Smooth muscle cell (in vitro differentiated cells): ENCODE results near the gene MTREX. TPM values are rescaled to one million over a fixed set of nuclear protein-coding genes. Genes with fewer than 3 reads are reported as not detected.

Experiments
- DNase-seq: peaks from one replicate; lab custom pipeline; 2025; ENCODE audit not compliant: unreplicated experiment; lab: John Stamatoyannopoulos, UW
- H2AFZ ChIP-seq: fragments of 200-600 bp; sonication (generic); 2 replicates; pipeline ENCODE4 v1.6.0; 2016; ENCODE audit warnings: antibody characterized with exemption, low read depth, mild to moderate bottlenecking
- H3F3A ChIP-seq: fragments of 200-600 bp; sonication (generic); 2 replicates; pipeline ENCODE4 v1.6.0; 2017; ENCODE audit warnings: antibody characterized with exemption, low read depth
- H3K27ac ChIP-seq: fragments of 200-600 bp; sonication (generic); 2 replicates; pipeline ENCODE4 v1.5.1; 2016; ENCODE audit warnings: low read depth, mild to moderate bottlenecking
- H3K27me3 ChIP-seq: fragments of 200-600 bp; sonication (generic); 2 replicates; pipeline ENCODE4 v1.6.1; 2016; ENCODE audit warnings: low read depth, mild to moderate bottlenecking
- H3K36me3 ChIP-seq: fragments of 200-600 bp; sonication (generic); 2 replicates; pipeline ENCODE4 v1.5.1; 2016; ENCODE audit warnings: low read depth
- H3K4me1 ChIP-seq: fragments of 200-600 bp; sonication (generic); 2 replicates; pipeline ENCODE4 v1.5.1; 2016; ENCODE audit warnings: low read depth
- H3K4me2 ChIP-seq: fragments of 200-600 bp; sonication (generic); 2 replicates; pipeline ENCODE4 v1.6.0; 2016; ENCODE audit warnings: mild to moderate bottlenecking
- H3K4me3 ChIP-seq: fragments of 200-600 bp; sonication (generic); 2 replicates; pipeline ENCODE4 v1.5.1; 2016; ENCODE audit warnings: mild to moderate bottlenecking
- H3K79me2 ChIP-seq: fragments of 200-600 bp; sonication (generic); 2 replicates; pipeline ENCODE4 v1.6.0; 2016; ENCODE audit warnings: low read depth, mild to moderate bottlenecking
- H3K9ac ChIP-seq: fragments of 200-600 bp; sonication (generic); 2 replicates; pipeline ENCODE4 v1.6.0; 2016; ENCODE audit warnings: low read depth
- H3K9me3 ChIP-seq: fragments of 200-600 bp; sonication (generic); replicated peaks from 2 replicates; pipeline ENCODE4 v1.5.1; 2016; ENCODE audit warnings: low read depth
- H4K20me1 ChIP-seq: fragments of 200-600 bp; sonication (generic); 2 replicates; pipeline ENCODE4 v1.6.0; 2016; ENCODE audit warnings: low read depth
- WGBS: methylation state at CpG from one replicate; pipeline ENCODE4 v1.1.7; 2016; ENCODE audit warnings: low lambda C conversion rate; 5-methylcytosine and 5-hydroxymethylcytosine counted together
- polyA plus RNA-seq: library from polyadenylated mRNA; unstranded; fragments of >200 nt; fragmentation: Nextera tagmentation; extraction: Ambion mirVana; gene quantifications from 2 replicates; pipeline ENCODE4 v1.2.1, GENCODE V29; 2016
- total RNA-seq: library from RNA; depleted of rRNA; stranded (reverse); fragments of >200 nt; gene quantifications from 2 replicates; pipeline ENCODE4 v1.2.3, GENCODE V29; 2014
- TF ChIP-seq, protein P1 (sequence below): fragments of 200-600 bp; sonication (generic); IDR thresholded peaks from 2 replicates; pipeline ENCODE4 v1.5.1; 2017; ENCODE audit warnings: borderline replicate concordance, mild to moderate bottlenecking, antibody characterized with exemption; ENCODE audit not compliant: insufficient read depth, poor library complexity, severe bottlenecking

The MTREX gene
- total and polyA plus RNA-seq, 2 experiments from 2014 or later = 20.7 to 93.9 TPM

DNA sequence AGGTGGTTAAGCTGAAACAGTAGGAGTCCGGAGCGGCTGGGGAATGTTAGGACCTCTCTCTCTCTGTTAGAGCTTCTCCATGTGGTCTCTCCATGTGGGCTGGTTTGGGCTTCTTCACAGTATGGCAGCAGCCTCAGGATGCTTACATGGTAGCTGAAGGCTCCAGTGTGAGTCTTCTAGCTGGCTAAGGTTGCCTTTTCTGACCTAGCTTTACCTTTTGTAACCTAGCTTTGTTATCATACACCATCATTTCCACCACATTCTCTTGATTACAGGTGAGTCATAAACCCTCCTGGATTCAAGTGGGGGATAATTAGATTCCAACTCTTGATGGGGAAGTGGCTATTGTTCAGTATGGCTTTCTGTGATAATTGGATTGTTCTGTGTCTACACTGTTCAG lies 98.5 kb downstream of the MTREX start:
- Histone ChIP-seq H3K4me3 (no peak overlapping the region), H3F3A (no peaks in the 10 kb centered on the region), H3K79me2 (no peaks in the 10 kb centered on the region), H3K27me3 (no peaks in the 10 kb centered on the region), H2AFZ (no peak overlapping the region), H3K9ac (no peak overlapping the region), H3K4me2 (no peak overlapping the region), H3K36me3 (peaks cover 27% of the 10 kb centered on the region), H3K27ac (no peak overlapping the region), H3K4me1 (no peaks in the 10 kb centered on the region), H3K9me3 (no peaks in the 10 kb centered on the region), H4K20me1 (no peaks in the 10 kb centered on the region)
- 91% methylated on average over 2 of the region's 2 CpGs for WGBS
- no peak for DNase-seq
- TF ChIP-seq, protein P1, sequence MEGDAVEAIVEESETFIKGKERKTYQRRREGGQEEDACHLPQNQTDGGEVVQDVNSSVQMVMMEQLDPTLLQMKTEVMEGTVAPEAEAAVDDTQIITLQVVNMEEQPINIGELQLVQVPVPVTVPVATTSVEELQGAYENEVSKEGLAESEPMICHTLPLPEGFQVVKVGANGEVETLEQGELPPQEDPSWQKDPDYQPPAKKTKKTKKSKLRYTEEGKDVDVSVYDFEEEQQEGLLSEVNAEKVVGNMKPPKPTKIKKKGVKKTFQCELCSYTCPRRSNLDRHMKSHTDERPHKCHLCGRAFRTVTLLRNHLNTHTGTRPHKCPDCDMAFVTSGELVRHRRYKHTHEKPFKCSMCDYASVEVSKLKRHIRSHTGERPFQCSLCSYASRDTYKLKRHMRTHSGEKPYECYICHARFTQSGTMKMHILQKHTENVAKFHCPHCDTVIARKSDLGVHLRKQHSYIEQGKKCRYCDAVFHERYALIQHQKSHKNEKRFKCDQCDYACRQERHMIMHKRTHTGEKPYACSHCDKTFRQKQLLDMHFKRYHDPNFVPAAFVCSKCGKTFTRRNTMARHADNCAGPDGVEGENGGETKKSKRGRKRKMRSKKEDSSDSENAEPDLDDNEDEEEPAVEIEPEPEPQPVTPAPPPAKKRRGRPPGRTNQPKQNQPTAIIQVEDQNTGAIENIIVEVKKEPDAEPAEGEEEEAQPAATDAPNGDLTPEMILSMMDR = no peak

DNA sequence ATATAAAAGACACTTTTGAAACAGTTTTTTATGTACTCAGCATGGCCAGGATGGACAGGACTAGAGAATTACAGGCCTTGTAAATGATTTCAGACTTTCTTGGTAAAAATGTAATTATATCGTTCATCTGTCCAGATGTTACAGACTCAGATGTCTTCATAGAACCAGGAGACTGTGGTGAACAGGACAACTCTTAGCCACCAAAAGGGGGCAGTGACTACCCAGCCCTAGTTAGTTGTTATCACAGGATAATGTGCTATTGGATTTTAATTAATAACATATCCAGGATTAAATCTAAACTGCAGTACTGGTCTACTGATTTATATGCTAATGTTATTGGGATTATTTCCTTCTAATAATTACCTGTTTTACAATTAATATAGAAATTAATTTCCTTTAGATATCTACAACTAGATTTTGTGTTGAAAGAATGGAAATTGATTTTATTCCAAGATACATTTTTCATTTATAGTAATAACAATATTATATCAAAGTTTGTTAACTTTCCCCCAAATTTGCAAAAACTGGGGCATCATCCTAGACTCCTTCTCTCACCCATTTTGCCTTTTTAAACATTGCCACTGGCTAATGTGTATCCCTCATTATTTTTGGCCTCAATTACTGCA lies 99.4 kb downstream of the MTREX start:
- 84% methylated on average over 1 of the region's 1 CpG for WGBS
- DNase-seq = no peak
- H3K9ac ChIP-seq = no peak overlapping the region
- H3K4me3 ChIP-seq = no peak overlapping the region
- no peaks in the 10 kb centered on the region for H3K79me2 ChIP-seq
- no peak overlapping the region for H2AFZ ChIP-seq
- H4K20me1 ChIP-seq = no peaks in the 10 kb centered on the region
- H3F3A ChIP-seq = no peaks in the 10 kb centered on the region
- TF ChIP-seq, protein P1 = peak; percentile 61
- no peaks in the 10 kb centered on the region for H3K27me3 ChIP-seq
- H3K36me3 ChIP-seq = peaks cover 32% of the 10 kb centered on the region
- no peak overlapping the region for H3K27ac ChIP-seq
- H3K4me1 ChIP-seq = no peaks in the 10 kb centered on the region
- no peaks in the 10 kb centered on the region for H3K9me3 ChIP-seq
- no peak overlapping the region for H3K4me2 ChIP-seq

DNA sequence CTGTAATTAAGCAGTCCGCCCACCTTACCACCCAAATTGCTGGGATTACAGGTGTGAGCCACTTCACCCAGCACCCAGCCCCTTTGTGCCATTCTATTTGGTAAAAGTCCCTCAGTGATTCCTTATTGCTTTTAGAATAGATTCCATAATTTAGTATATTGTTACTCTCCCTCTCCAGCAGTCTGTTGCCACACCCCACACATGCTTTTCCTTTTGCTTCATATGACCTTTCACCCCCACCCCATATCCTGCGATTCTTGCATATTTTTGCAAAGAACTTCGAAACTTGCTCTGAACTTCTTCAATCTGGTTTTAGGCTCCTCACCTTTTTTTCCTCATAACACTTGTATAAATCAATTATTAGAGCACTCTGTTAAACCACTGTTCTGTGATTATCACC lies 100.2 kb downstream of the MTREX start:
- WGBS = 97% methylated on average over 3 of the region's 3 CpGs
- Histone ChIP-seq H3K4me1 (no peaks in the 10 kb centered on the region), H3K27me3 (no peaks in the 10 kb centered on the region), H3K9me3 (no peaks in the 10 kb centered on the region), H3F3A (no peaks in the 10 kb centered on the region), H3K79me2 (no peaks in the 10 kb centered on the region), H3K36me3 (peaks cover 29% of the 10 kb centered on the region), H3K9ac (no peak overlapping the region), H3K4me3 (no peak overlapping the region), H4K20me1 (no peaks in the 10 kb centered on the region), H2AFZ (no peak overlapping the region), H3K27ac (no peak overlapping the region), H3K4me2 (no peak overlapping the region)
- DNase-seq = no peak
- TF ChIP-seq, protein P1 = no peak

GRCh38 chr5:55409775-55410174 lies 102.0 kb downstream of the MTREX start:
- H3K4me1 ChIP-seq = no peaks in the 10 kb centered on the region
- no peak overlapping the region for H2AFZ ChIP-seq
- no peaks in the 10 kb centered on the region for H3K27me3 ChIP-seq
- H3K4me2 ChIP-seq = no peak overlapping the region
- no peak for DNase-seq
- H3K27ac ChIP-seq = no peak overlapping the region
- TF ChIP-seq, protein P1 = no peak
- WGBS = 100% methylated on average over 1 of the region's 1 CpG
- H3K4me3 ChIP-seq = no peak overlapping the region
- no peak overlapping the region for H3K9ac ChIP-seq
- H4K20me1 ChIP-seq = no peaks in the 10 kb centered on the region
- no peaks in the 10 kb centered on the region for H3F3A ChIP-seq
- H3K36me3 ChIP-seq = peaks cover 29% of the 10 kb centered on the region
- no peaks in the 10 kb centered on the region for H3K79me2 ChIP-seq
- no peaks in the 10 kb centered on the region for H3K9me3 ChIP-seq
